Effector memory CD4-positive, alpha-beta T cell (primary cell): ENCODE results near the gene TK2.

Experiments
- DNase-seq, 3 donors: peaks; one replicate each; pipeline ENCODE4 v3.0.0-alpha.2; 2020
- H3K27ac ChIP-seq: 2 replicates; pipeline ENCODE4 v1.7.0; 2013; ENCODE audit warnings: mild to moderate bottlenecking, low read length, moderate library complexity; ENCODE audit not compliant: insufficient read depth, poor library complexity, severe bottlenecking
- H3K27me3 ChIP-seq: replicated peaks from 2 replicates; pipeline ENCODE4 v1.7.0; 2013; ENCODE audit warnings: mild to moderate bottlenecking, low read length; ENCODE audit not compliant: insufficient read depth, control insufficient read depth, poor library complexity, severe bottlenecking
- H3K36me3 ChIP-seq: 2 replicates; pipeline ENCODE4 v1.7.0; 2013; ENCODE audit warnings: mild to moderate bottlenecking, low read length, moderate library complexity; ENCODE audit not compliant: control insufficient read depth, insufficient read depth
- H3K4me1 ChIP-seq: 2 replicates; pipeline ENCODE4 v1.7.0; 2013; ENCODE audit warnings: low read length, mild to moderate bottlenecking; ENCODE audit not compliant: control insufficient read depth, insufficient read depth, poor library complexity, severe bottlenecking
- H3K4me3 ChIP-seq: 2 replicates; pipeline ENCODE4 v1.7.0; 2013; ENCODE audit warnings: low read length, low read depth, mild to moderate bottlenecking; ENCODE audit not compliant: insufficient read depth, poor library complexity, severe bottlenecking
- H3K9me3 ChIP-seq: 2 replicates; pipeline ENCODE4 v1.7.0; 2013; ENCODE audit warnings: mild to moderate bottlenecking, low read length, moderate library complexity; ENCODE audit not compliant: control insufficient read depth

Gene TK2

GRCh38 chr16:66588981-66589713 lies 39.2 kb upstream of the TK2 start:
- peak; percentile 48 to 50 (median 48) for DNase-seq
- H3K4me1 ChIP-seq, result peaks cover 10% of the 10 kb centered on the region

GRCh38 chr16:66587881-66588600 lies 38.1 kb upstream of the TK2 start:
- H3K27me3 ChIP-seq, result no peaks in the 10 kb centered on the region
- H3K27ac ChIP-seq, result no peak overlapping the region
- no peaks in the 10 kb centered on the region for H3K36me3 ChIP-seq
- H3K4me3 ChIP-seq, result no peak overlapping the region
- H3K9me3 ChIP-seq, result no peaks in the 10 kb centered on the region
- peaks cover 10% of the 10 kb centered on the region for H3K4me1 ChIP-seq
- no peak for DNase-seq

More at GRCh38 chr16:66588981-66589713, 39.2 kb upstream of the TK2 start:
- Histone ChIP-seq H3K4me3 (no peak overlapping the region), H3K9me3 (no peaks in the 10 kb centered on the region), H3K36me3 (no peaks in the 10 kb centered on the region), H3K27ac (no peak overlapping the region), H3K27me3 (no peaks in the 10 kb centered on the region)

- H3K4me3 ChIP-seq, result no peak overlapping the region
- DNase-seq, result no peak
- no peaks in the 10 kb centered on the region for H3K27me3 ChIP-seq
- H3K27ac ChIP-seq, result no peak overlapping the region
- no peaks in the 10 kb centered on the region for H3K9me3 ChIP-seq
- no peaks in the 10 kb centered on the region for H3K36me3 ChIP-seq
- H3K4me1 ChIP-seq, result peaks cover 10% of the 10 kb centered on the region
Observed at GRCh38 chr16:66585481-66586239, 35.7 kb upstream of the TK2 start.

- peaks cover 9% of the 10 kb centered on the region for H3K4me1 ChIP-seq
- H3K9me3 ChIP-seq, result no peaks in the 10 kb centered on the region
- peaks cover 8% of the 10 kb centered on the region for H3K27me3 ChIP-seq
- H3K36me3 ChIP-seq, result no peaks in the 10 kb centered on the region
- DNase-seq, result no peak
- no peak overlapping the region for H3K27ac ChIP-seq
- H3K4me3 ChIP-seq, result no peak overlapping the region
Observed at GRCh38 chr16:66581246-66581952, 31.5 kb upstream of the TK2 start.

DNA sequence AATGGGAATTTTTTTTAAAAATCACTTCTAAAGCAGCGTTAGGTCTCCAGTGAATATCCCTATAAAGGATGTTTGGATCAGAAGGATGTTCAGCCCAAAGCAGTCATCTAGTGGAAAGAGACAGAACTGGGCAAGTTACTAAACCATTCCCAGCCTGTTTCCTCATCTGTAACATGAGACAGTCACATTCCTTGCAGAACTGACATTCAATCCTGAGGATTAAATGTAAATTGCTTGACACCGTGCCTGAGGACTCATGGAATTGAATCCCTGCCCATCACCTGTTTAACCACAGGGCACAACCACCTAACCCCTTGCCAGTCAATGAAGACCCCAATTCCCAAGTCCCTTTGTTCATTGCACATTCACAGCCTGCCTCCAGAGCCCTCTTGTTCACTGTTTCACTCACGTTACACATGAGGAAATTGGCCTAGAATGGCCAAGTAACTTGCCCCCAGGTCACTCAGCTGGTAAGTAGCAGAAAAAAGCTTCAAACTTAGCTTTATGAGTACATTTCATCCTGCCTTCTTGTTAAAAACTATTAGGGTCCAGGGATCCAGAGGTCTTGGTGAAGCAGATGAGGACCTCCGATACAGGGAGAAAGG lies 30.8 kb upstream of the TK2 start:
- Histone ChIP-seq H3K27ac (no peak overlapping the region), H3K27me3 (peaks cover 8% of the 10 kb centered on the region), H3K9me3 (no peaks in the 10 kb centered on the region), H3K4me3 (no peak overlapping the region), H3K36me3 (no peaks in the 10 kb centered on the region), H3K4me1 (peaks cover 9% of the 10 kb centered on the region)
- DNase-seq, result no peak

DNA sequence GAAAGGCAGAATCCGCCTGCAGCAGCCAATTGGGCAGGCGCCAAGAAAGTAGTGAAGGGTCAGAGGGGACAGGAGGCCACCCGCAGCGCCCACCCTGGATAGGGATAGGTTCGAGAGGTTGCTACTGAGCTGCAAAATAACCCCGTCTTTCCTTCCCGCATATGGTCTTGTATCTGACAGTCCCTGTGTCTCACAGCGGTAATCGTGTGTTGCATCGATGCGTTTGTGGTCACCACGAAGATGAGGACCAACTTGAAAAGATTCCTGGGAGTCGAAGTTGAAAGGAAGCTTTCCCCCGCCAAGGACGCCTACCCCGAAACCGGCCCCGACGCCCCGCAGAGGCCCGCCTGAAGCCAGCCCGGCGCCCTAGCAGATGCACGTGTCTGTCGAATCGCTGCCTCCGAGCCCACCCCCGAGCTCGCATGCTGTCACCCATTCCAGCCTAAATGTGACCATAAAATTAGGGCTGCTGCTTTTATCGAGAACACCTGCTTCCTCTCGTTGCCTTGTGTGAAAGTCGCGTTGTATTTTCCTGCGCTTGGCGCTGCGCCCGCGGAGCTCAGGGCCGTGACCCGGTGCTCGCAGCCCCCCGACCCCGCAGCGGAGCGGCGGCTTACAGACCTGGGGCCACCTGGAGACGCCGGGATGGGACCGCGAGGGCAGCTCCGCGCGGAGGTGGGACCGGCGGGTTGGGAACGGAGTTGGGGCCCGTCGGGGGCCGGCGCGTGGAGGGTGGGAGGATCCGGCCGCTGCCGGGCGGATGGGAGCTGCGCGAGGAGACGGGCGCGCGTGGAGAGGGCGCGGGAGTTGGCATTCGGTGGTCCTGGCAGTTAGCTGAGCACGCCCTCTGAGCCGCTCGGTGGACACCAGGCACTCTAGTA lies 29.0 kb upstream of the TK2 start, which contains the start of gene CMTM2:
Gene CMTM2, plus strand, starts transcription at position 813 of the 881 bp plus-strand sequence. CDS start 145 bp downstream, outside the sequence.
- Histone ChIP-seq H3K27me3 (peaks cover 8% of the 10 kb centered on the region), H3K4me3 (peak within 1 kb of the TSS; percentile 40), H3K36me3 (no peaks in the 10 kb centered on the region), H3K4me1 (peaks cover 9% of the 10 kb centered on the region), H3K27ac (no peak within 1 kb of the TSS), H3K9me3 (no peaks in the 10 kb centered on the region)
- DNase-seq, result no peak

- H3K9me3 ChIP-seq, result no peaks in the 10 kb centered on the region
- no peak overlapping the region for H3K4me3 ChIP-seq
- no peak overlapping the region for H3K27ac ChIP-seq
- DNase-seq, result no peak
- H3K4me1 ChIP-seq, result peaks cover 9% of the 10 kb centered on the region
- H3K36me3 ChIP-seq, result no peaks in the 10 kb centered on the region
- H3K27me3 ChIP-seq, result peaks cover 8% of the 10 kb centered on the region
Observed at GRCh38 chr16:66576296-66576695, 26.4 kb upstream of the TK2 start.

- H3K9me3 ChIP-seq, result no peaks in the 10 kb centered on the region
- no peak for DNase-seq
- no peak overlapping the region for H3K27ac ChIP-seq
- no peak overlapping the region for H3K4me3 ChIP-seq
- peaks cover 9% of the 10 kb centered on the region for H3K4me1 ChIP-seq
- H3K36me3 ChIP-seq, result no peaks in the 10 kb centered on the region
- peaks cover 8% of the 10 kb centered on the region for H3K27me3 ChIP-seq
Observed at GRCh38 chr16:66575060-66575459, 25.1 kb upstream of the TK2 start.
